ENCODE measurements around the gene TXK. TPM values are rescaled to one million over a fixed set of nuclear protein-coding genes. Genes with fewer than 3 reads are reported as not detected.

TXK gene
- total RNA-seq, 1 experiment from 2014 or later: not detected

DNA sequence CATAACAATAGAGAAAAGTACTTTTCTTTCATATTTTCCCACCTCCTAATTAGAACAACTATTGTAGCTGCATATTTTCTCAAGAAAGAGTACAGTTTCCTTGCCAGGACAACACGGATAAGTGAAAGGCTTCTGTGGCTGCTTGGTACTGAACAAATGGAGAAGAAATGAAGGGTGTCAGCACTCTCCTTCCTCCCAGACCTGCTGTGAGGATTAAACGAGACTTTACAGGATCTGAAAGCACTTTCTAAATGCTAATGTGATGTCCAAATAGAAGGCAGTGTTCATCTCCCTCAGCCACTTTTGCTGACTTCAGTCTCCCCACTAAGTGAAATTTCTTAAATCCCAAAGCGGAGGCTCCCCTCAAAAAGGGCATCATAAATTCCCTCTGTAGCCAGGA, 103.6 kb downstream of the TXK start:
- no peak overlapping the region for H3K9ac ChIP-seq (ENCODE audit: low read length)
- no peaks in the 10 kb centered on the region for H4K20me1 ChIP-seq (ENCODE audit: insufficient read depth, low read depth, low read length)
- no peaks in the 10 kb centered on the region for H3K36me3 ChIP-seq (ENCODE audit: insufficient read depth, low read length)
- H3K9me3 ChIP-seq (ENCODE audit: low read length): no peaks in the 10 kb centered on the region
- H3K4me2 ChIP-seq (ENCODE audit: low read depth, low read length, poor library complexity, severe bottlenecking): no peak overlapping the region
- DNase-seq: no peak
- no peaks in the 10 kb centered on the region for H3K79me2 ChIP-seq (ENCODE audit: low read length)
- H3K4me3 ChIP-seq (ENCODE audit: low read length): no peak overlapping the region
- H3K9me2 ChIP-seq (replicated peaks; ENCODE audit: insufficient read depth, low read length): no peaks in the 10 kb centered on the region
- H3K4me1 ChIP-seq (ENCODE audit: low read length): peaks cover 37% of the 10 kb centered on the region
- no peak overlapping the region for H2AFZ ChIP-seq (ENCODE audit: low read length)
- no peaks in the 10 kb centered on the region for H3K27me3 ChIP-seq (ENCODE audit: low read length)
- no peak overlapping the region for H3K27ac ChIP-seq (ENCODE audit: low read length)

DNA sequence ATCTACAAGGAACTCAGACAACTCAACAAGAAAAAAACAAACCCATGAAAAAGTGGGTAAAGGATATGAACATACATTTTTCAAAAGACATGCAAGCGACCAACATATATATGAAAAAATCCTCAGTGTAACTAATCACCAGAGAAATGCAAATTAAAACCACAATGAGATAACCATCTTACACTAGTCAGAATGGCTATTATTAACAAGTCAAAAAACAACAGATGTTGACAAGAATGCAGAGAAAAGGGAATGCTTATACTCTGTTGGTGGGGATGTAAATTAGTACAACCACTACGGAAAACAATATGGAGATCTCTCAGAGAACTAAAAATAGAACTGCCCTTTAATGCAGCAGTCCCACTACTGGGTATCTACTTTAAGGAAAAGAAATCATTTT, 105.4 kb downstream of the TXK start:
- no peaks in the 10 kb centered on the region for H4K20me1 ChIP-seq (ENCODE audit: insufficient read depth, low read depth, low read length)
- no peak for DNase-seq
- H3K36me3 ChIP-seq (ENCODE audit: insufficient read depth, low read length): no peaks in the 10 kb centered on the region
- H3K9ac ChIP-seq (ENCODE audit: low read length): no peak overlapping the region
- H3K9me2 ChIP-seq (replicated peaks; ENCODE audit: insufficient read depth, low read length): no peaks in the 10 kb centered on the region
- no peak overlapping the region for H3K4me3 ChIP-seq (ENCODE audit: low read length)
- no peaks in the 10 kb centered on the region for H3K9me3 ChIP-seq (ENCODE audit: low read length)
- no peak overlapping the region for H3K27ac ChIP-seq (ENCODE audit: low read length)
- H3K27me3 ChIP-seq (ENCODE audit: low read length): no peaks in the 10 kb centered on the region
- no peaks in the 10 kb centered on the region for H3K79me2 ChIP-seq (ENCODE audit: low read length)
- H2AFZ ChIP-seq (ENCODE audit: low read length): no peak overlapping the region
- no peak overlapping the region for H3K4me2 ChIP-seq (ENCODE audit: low read depth, low read length, poor library complexity, severe bottlenecking)
- peaks cover 21% of the 10 kb centered on the region for H3K4me1 ChIP-seq (ENCODE audit: low read length)

DNA sequence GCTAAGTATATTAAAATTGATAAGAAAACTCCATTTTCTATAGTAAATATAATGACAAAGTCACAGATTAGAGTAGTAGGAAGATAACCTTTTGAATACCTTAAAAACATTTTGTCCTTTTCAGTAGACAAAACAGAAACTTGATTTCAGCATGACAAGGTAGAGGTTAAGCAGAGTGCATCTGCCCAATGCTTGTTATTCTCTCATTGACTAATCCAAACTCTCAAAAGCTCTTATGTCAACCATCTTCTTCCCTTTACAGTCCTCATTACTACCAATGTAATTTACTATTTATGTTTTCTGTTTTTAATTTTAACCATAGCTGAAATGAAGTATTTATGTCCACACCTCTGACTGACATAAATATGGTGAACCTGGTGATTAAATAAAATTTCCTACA, 106.4 kb downstream of the TXK start:
- Histone ChIP-seq H3K4me1 (ENCODE audit: low read length) (peaks cover 16% of the 10 kb centered on the region), H3K79me2 (ENCODE audit: low read length) (no peaks in the 10 kb centered on the region)

DNA sequence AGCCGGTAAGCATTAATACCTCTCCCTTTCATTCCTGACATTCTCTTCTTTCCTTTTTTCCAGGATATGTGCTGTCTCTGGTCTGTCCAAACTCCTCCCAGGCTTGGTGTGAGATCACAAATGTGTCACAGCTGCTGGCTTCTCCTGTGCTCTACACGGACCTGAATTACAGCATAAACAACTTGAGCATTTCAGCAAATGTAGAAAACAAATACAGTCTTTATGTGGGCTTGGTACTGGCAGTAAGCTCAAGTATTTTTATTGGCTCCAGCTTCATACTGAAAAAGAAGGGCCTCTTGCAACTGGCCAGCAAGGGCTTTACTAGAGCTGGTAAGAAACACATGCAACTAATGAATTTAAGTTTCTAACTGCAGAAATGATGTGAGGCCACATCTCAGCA, 109.0 kb downstream of the TXK start:
- Histone ChIP-seq H3K9me3 (ENCODE audit: low read length) (no peaks in the 10 kb centered on the region), H3K4me3 (ENCODE audit: low read length) (no peak overlapping the region), H3K9me2 (replicated peaks; ENCODE audit: insufficient read depth, low read length) (no peaks in the 10 kb centered on the region), H3K36me3 (ENCODE audit: insufficient read depth, low read length) (no peaks in the 10 kb centered on the region), H3K4me1 (ENCODE audit: low read length) (peaks cover 17% of the 10 kb centered on the region), H3K27ac (ENCODE audit: low read length) (no peak overlapping the region), H3K4me2 (ENCODE audit: low read depth, low read length, poor library complexity, severe bottlenecking) (no peak overlapping the region), H4K20me1 (ENCODE audit: insufficient read depth, low read depth, low read length) (no peaks in the 10 kb centered on the region), H3K9ac (ENCODE audit: low read length) (no peak overlapping the region), H3K27me3 (ENCODE audit: low read length) (no peaks in the 10 kb centered on the region), H3K79me2 (ENCODE audit: low read length) (no peaks in the 10 kb centered on the region), H2AFZ (ENCODE audit: low read length) (no peak overlapping the region)
- no peak for DNase-seq

More for the DNA sequence above, 106.4 kb downstream of the TXK start:
- H3K36me3 ChIP-seq (ENCODE audit: insufficient read depth, low read length): no peaks in the 10 kb centered on the region
- no peaks in the 10 kb centered on the region for H3K9me2 ChIP-seq (replicated peaks; ENCODE audit: insufficient read depth, low read length)
- no peaks in the 10 kb centered on the region for H3K27me3 ChIP-seq (ENCODE audit: low read length)
- no peak overlapping the region for H2AFZ ChIP-seq (ENCODE audit: low read length)
- no peak for DNase-seq
- H3K27ac ChIP-seq (ENCODE audit: low read length): no peak overlapping the region
- no peak overlapping the region for H3K4me3 ChIP-seq (ENCODE audit: low read length)
- H3K9me3 ChIP-seq (ENCODE audit: low read length): no peaks in the 10 kb centered on the region
- no peak overlapping the region for H3K9ac ChIP-seq (ENCODE audit: low read length)
- no peaks in the 10 kb centered on the region for H4K20me1 ChIP-seq (ENCODE audit: insufficient read depth, low read depth, low read length)
- H3K4me2 ChIP-seq (ENCODE audit: low read depth, low read length, poor library complexity, severe bottlenecking): no peak overlapping the region

DNA sequence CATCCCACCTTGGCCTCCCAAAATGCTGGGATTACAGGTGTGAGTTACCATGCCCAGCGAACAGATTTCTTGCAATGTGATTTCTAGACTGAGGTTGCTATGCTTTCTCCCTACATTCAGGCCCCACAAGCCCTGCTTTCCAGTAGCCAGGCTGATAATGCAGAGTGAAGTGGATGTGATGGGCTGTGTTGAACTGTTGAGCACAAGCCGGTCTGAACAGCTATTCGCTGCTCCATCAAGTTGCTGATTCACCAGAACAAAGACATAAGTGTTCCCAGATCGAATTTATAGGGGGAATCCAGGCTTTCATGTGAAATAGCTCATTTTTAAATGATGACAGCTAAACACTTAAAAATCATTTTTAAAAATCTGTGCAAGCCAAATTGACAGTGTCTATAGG, 109.5 kb downstream of the TXK start:
- DNase-seq: no peak
- no peak overlapping the region for H3K4me2 ChIP-seq (ENCODE audit: low read depth, low read length, poor library complexity, severe bottlenecking)

GRCh38 chr4:48022192-48022799, 111.8 kb downstream of the TXK start:
- peaks cover 7% of the 10 kb centered on the region for H3K4me1 ChIP-seq (ENCODE audit: low read length)
- no peaks in the 10 kb centered on the region for H3K36me3 ChIP-seq (ENCODE audit: insufficient read depth, low read length)
- no peak overlapping the region for H3K4me3 ChIP-seq (ENCODE audit: low read length)
- DNase-seq: no peak
- H3K27ac ChIP-seq (ENCODE audit: low read length): no peak overlapping the region
- no peaks in the 10 kb centered on the region for H4K20me1 ChIP-seq (ENCODE audit: insufficient read depth, low read depth, low read length)
- no peak overlapping the region for H2AFZ ChIP-seq (ENCODE audit: low read length)
- H3K4me2 ChIP-seq (ENCODE audit: low read depth, low read length, poor library complexity, severe bottlenecking): no peak overlapping the region
- no peaks in the 10 kb centered on the region for H3K9me3 ChIP-seq (ENCODE audit: low read length)
- H3K9ac ChIP-seq (ENCODE audit: low read length): no peak overlapping the region
- no peaks in the 10 kb centered on the region for H3K9me2 ChIP-seq (replicated peaks; ENCODE audit: insufficient read depth, low read length)
- no peaks in the 10 kb centered on the region for H3K79me2 ChIP-seq (ENCODE audit: low read length)
- H3K27me3 ChIP-seq (ENCODE audit: low read length): no peaks in the 10 kb centered on the region

More for the DNA sequence above, 109.5 kb downstream of the TXK start:
- Histone ChIP-seq H3K36me3 (ENCODE audit: insufficient read depth, low read length) (no peaks in the 10 kb centered on the region), H3K9me3 (ENCODE audit: low read length) (no peaks in the 10 kb centered on the region), H3K27ac (ENCODE audit: low read length) (no peak overlapping the region), H3K4me1 (ENCODE audit: low read length) (peaks cover 17% of the 10 kb centered on the region), H2AFZ (ENCODE audit: low read length) (no peak overlapping the region), H3K4me3 (ENCODE audit: low read length) (no peak overlapping the region), H3K9me2 (replicated peaks; ENCODE audit: insufficient read depth, low read length) (no peaks in the 10 kb centered on the region), H3K27me3 (ENCODE audit: low read length) (no peaks in the 10 kb centered on the region), H4K20me1 (ENCODE audit: insufficient read depth, low read depth, low read length) (no peaks in the 10 kb centered on the region), H3K9ac (ENCODE audit: low read length) (no peak overlapping the region), H3K79me2 (ENCODE audit: low read length) (no peaks in the 10 kb centered on the region)

DNA sequence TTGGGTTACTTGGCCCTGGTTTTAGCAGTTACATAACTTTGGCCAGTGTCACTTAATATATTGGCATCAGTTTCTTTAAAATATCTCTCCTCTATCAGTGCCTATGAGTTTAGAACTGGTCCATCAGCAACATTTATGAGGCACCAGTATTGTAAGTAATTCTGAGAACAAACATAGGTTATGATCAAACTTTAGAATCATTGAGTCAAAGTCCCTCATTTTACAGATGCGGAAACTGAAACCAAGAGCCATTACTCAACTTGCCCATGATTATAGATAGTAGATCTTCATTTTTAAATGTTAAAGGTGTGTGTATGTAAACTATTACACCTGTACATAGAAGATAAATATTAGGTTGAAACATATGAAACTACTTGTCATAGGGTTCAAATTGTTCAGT, 113.0 kb downstream of the TXK start:
- H3K36me3 ChIP-seq (ENCODE audit: insufficient read depth, low read length): no peaks in the 10 kb centered on the region
- no peaks in the 10 kb centered on the region for H4K20me1 ChIP-seq (ENCODE audit: insufficient read depth, low read depth, low read length)
- no peaks in the 10 kb centered on the region for H3K9me2 ChIP-seq (replicated peaks; ENCODE audit: insufficient read depth, low read length)
- no peak overlapping the region for H2AFZ ChIP-seq (ENCODE audit: low read length)
- peaks cover 18% of the 10 kb centered on the region for H3K4me1 ChIP-seq (ENCODE audit: low read length)
- H3K27ac ChIP-seq (ENCODE audit: low read length): no peak overlapping the region
- H3K9me3 ChIP-seq (ENCODE audit: low read length): no peaks in the 10 kb centered on the region
- no peaks in the 10 kb centered on the region for H3K79me2 ChIP-seq (ENCODE audit: low read length)
- H3K27me3 ChIP-seq (ENCODE audit: low read length): no peaks in the 10 kb centered on the region
- no peak overlapping the region for H3K4me3 ChIP-seq (ENCODE audit: low read length)
- DNase-seq: no peak
- no peak overlapping the region for H3K4me2 ChIP-seq (ENCODE audit: low read depth, low read length, poor library complexity, severe bottlenecking)
- no peak overlapping the region for H3K9ac ChIP-seq (ENCODE audit: low read length)

DNA sequence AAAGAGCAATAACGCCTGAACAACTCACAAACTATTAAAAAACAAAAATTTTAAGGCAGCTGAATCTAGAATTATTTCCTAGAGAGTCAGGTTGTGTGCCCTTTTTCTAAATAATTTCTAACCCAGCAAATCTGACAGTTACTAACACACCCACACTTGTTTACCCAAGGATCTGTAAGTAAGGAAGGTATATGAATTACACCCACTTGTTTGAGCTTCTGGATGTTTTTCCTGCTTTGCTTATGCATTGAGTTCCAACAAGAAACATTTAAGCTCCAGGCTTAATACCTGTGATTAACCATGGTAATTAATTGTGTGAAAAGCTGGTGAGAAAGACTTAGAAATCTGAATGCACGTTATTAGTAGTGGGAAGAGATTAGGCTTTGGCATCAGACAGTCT, 115.9 kb downstream of the TXK start:
- Histone ChIP-seq H3K36me3 (ENCODE audit: insufficient read depth, low read length) (no peaks in the 10 kb centered on the region), H2AFZ (ENCODE audit: low read length) (no peak overlapping the region), H3K4me3 (ENCODE audit: low read length) (no peak overlapping the region), H3K9me2 (replicated peaks; ENCODE audit: insufficient read depth, low read length) (no peaks in the 10 kb centered on the region), H4K20me1 (ENCODE audit: insufficient read depth, low read depth, low read length) (no peaks in the 10 kb centered on the region), H3K4me1 (ENCODE audit: low read length) (peaks cover 19% of the 10 kb centered on the region), H3K27me3 (ENCODE audit: low read length) (no peaks in the 10 kb centered on the region), H3K4me2 (ENCODE audit: low read depth, low read length, poor library complexity, severe bottlenecking) (no peak overlapping the region), H3K9ac (ENCODE audit: low read length) (no peak overlapping the region), H3K79me2 (ENCODE audit: low read length) (no peaks in the 10 kb centered on the region), H3K9me3 (ENCODE audit: low read length) (no peaks in the 10 kb centered on the region), H3K27ac (ENCODE audit: low read length) (no peak overlapping the region)
- no peak for DNase-seq
